ENCODE measurements around the gene GRM8. TPM values are rescaled to one million over a fixed set of nuclear protein-coding genes. Genes with fewer than 3 reads are reported as not detected.

GRM8 gene
- total RNA-seq, 1 experiment from 2014 or later = 1.8 TPM

- Histone ChIP-seq H4K5ac (ENCODE audit: insufficient read length, low read depth, low read length) (no peak overlapping the region), H3K23ac (ENCODE audit: insufficient read length, low read depth, low read length) (no peak overlapping the region), H3K9ac (ENCODE audit: extremely low read depth, insufficient read length, low read length) (no peak overlapping the region), H3K27ac (ENCODE audit: insufficient read length, low read depth, low read length) (no peak overlapping the region), H2AK5ac (ENCODE audit: insufficient read length, low read length) (no peak overlapping the region), H3K56ac (ENCODE audit: insufficient read length, low read depth, low read length) (no peak overlapping the region), H2BK15ac (ENCODE audit: low read depth, low read length) (no peak overlapping the region), H2AFZ (ENCODE audit: low read length) (no peak overlapping the region), H3K4ac (ENCODE audit: low read depth, low read length) (no peak overlapping the region), H3T11ph (ENCODE audit: low read length) (no peak overlapping the region), H2BK20ac (ENCODE audit: low read depth, low read length, poor library complexity, severe bottlenecking) (no peak overlapping the region), H2BK12ac (ENCODE audit: insufficient read length, low read depth, low read length) (no peak overlapping the region), H4K8ac (replicated peaks; ENCODE audit: insufficient read length, low read depth, low read length) (no peak overlapping the region), H2BK5ac (ENCODE audit: insufficient read length, low read length) (no peak overlapping the region), H2BK120ac (ENCODE audit: low read depth, low read length, poor library complexity, severe bottlenecking) (no peak overlapping the region), H3K4me2 (ENCODE audit: insufficient read depth, insufficient read length, low read length) (no peak overlapping the region), H3K14ac (ENCODE audit: insufficient read depth, low read length) (no peak overlapping the region), H3K18ac (ENCODE audit: insufficient read length, low read depth, low read length) (no peak overlapping the region), H3K23me2 (ENCODE audit: insufficient read length, low read depth, low read length, poor library complexity, severe bottlenecking) (no peaks in the 10 kb centered on the region), H3K4me1 (ENCODE audit: insufficient read depth, low read length) (no peaks in the 10 kb centered on the region), H4K91ac (ENCODE audit: insufficient read length, low read depth, low read length) (no peak overlapping the region), H3K79me2 (ENCODE audit: insufficient read depth, low read length) (no peaks in the 10 kb centered on the region), H4K20me1 (ENCODE audit: control insufficient read depth, insufficient read depth, insufficient read length) (no peaks in the 10 kb centered on the region), H3K27me3 (ENCODE audit: insufficient read depth, low read length) (no peaks in the 10 kb centered on the region), H3K79me1 (ENCODE audit: insufficient read depth, low read depth, low read length, poor library complexity, severe bottlenecking) (no peaks in the 10 kb centered on the region), H3K9me3 (ENCODE audit: control insufficient read depth, low read depth, low read length) (no peaks in the 10 kb centered on the region)
- Mint-ChIP-seq H3K9me3 (no peaks in the 10 kb centered on the region), H3K27ac (peak overlapping the region in 1 of 3 experiments; percentile 89; a peak in 1 of 7 replicates), H3K4me3 (no peak overlapping the region), H3K4me1 (peaks cover 12 to 17% of the 10 kb centered on the region in 2 experiments), H3K36me3 (ENCODE audit: insufficient read depth in 1 of 3, low read depth in 3 of 3) (peaks cover 0 to 8% (median 0%) of the 10 kb centered on the region in 3 experiments; a peak in 3 of 7 replicates), H3K27me3 (ENCODE audit: low read depth) (no peaks in the 10 kb centered on the region)
- DNase-seq = peak; percentile 31
- TF ChIP-seq CTCF (conservative IDR thresholded peaks at IDR 0.05) = no peak
- no CpG with 5 or more reads among the region's 1 CpG for WGBS (ENCODE audit: extremely low coverage, insufficient read length, low lambda C conversion rate)
Observed at GRCh38 chr7:126805351-126805750, 447.4 kb downstream of the GRM8 start.

Data from H9 (cell line).